Brain microvascular endothelial cell (primary cell): ENCODE measurements around the gene SLFN12L.
"Not testable (repeated sequence)": the region's sequence is repeated elsewhere in the genome, so short reads cannot be mapped to it uniquely, and the experiment has no call there.

ENCODE experiments used
- DNase-seq: peaks from one replicate; pipeline ENCODE4 v3.0.0-alpha.2; 2020
- H3K27ac ChIP-seq: fragments of 250-450 bp; sonication (Bioruptor Pico); 2 replicates; pipeline ENCODE4 v1.5.1; 2020; ENCODE audit warnings: mild to moderate bottlenecking, moderate library complexity
- H3K27me3 ChIP-seq: fragments of 250-450 bp; sonication (Bioruptor Pico); replicated peaks from 2 replicates; pipeline ENCODE4 v1.5.1; 2020; ENCODE audit warnings: mild to moderate bottlenecking
- H3K36me3 ChIP-seq: fragments of 250-450 bp; sonication (Bioruptor Pico); replicated peaks from 2 replicates; pipeline ENCODE4 v1.5.1; 2020; ENCODE audit warnings: mild to moderate bottlenecking
- H3K4me3 ChIP-seq: 2 replicates; pipeline ENCODE4 v1.5.1; 2011; ENCODE audit warnings: low read depth, mild to moderate bottlenecking, control low read depth, low read length, moderate library complexity
- in situ Hi-C: cut with HindIII; loops from 2 replicates; pipeline ENCODE4 v1.10.0; 2017; ENCODE audit warnings: low sequenced_read_pairs, low pct_ligation_motif_present
- TF ChIP-seq, protein P1 (sequence below): IDR thresholded peaks from 2 replicates; pipeline ENCODE4 v1.5.1; 2011; ENCODE audit warnings: low read depth, mild to moderate bottlenecking, moderate library complexity, low read length, control low read depth, inconsistent platforms; ENCODE audit errors: missing control alignments

The SLFN12L gene

DNA sequence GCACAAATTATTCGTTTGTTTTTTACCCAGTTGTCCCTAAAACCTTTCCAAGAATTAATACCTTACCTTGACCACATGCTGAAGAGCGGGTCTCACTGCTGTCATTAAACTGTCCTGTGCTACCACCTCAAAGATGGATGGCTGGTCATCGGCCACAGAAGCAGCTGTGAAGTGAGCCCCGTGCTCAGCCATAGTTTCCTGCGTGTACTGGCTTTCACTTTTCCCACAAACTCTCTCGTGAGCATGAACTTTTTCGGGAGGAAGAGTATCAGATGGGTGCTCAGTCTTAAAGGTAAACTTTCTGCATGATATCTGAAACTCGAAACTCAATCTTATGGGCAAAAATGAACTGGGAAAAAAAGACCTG is 40.3 kb upstream of the SLFN12L start:
- Histone ChIP-seq H3K4me3 (peak overlapping the region; percentile 85), H3K36me3 (peaks cover 10% of the 10 kb centered on the region), H3K27ac (peak overlapping the region; percentile 53), H3K27me3 (no peaks in the 10 kb centered on the region)
- in situ Hi-C loops: no loop called here
- peak; percentile 11 for DNase-seq
- TF ChIP-seq, protein P1, sequence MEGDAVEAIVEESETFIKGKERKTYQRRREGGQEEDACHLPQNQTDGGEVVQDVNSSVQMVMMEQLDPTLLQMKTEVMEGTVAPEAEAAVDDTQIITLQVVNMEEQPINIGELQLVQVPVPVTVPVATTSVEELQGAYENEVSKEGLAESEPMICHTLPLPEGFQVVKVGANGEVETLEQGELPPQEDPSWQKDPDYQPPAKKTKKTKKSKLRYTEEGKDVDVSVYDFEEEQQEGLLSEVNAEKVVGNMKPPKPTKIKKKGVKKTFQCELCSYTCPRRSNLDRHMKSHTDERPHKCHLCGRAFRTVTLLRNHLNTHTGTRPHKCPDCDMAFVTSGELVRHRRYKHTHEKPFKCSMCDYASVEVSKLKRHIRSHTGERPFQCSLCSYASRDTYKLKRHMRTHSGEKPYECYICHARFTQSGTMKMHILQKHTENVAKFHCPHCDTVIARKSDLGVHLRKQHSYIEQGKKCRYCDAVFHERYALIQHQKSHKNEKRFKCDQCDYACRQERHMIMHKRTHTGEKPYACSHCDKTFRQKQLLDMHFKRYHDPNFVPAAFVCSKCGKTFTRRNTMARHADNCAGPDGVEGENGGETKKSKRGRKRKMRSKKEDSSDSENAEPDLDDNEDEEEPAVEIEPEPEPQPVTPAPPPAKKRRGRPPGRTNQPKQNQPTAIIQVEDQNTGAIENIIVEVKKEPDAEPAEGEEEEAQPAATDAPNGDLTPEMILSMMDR: no peak

DNA sequence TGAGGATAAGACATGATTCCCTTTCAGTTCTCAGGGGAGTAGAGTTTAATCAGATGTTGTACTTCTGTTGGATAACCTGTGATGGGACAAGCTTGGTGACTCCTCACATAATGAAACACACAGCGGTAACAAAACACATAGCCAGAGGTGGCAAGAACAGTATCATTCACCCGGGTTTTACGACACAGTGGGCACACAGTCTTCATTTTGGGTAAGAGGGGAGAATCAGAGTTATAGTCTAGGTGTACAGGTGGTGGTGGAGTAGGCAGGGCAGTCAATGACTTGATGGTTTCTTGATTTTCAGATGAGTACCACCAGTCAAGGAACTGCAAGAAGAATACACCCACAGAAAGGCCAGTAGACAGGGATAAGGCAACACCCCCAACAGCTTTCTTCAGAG is 38.3 kb upstream of the SLFN12L start:
- Histone ChIP-seq H3K36me3 (peaks cover 10% of the 10 kb centered on the region), H3K27me3 (no peaks in the 10 kb centered on the region), H3K27ac (no peak overlapping the region), H3K4me3 (no peak overlapping the region)
- in situ Hi-C loops: no loop called here
- TF ChIP-seq, protein P1: no peak
- no peak for DNase-seq

DNA sequence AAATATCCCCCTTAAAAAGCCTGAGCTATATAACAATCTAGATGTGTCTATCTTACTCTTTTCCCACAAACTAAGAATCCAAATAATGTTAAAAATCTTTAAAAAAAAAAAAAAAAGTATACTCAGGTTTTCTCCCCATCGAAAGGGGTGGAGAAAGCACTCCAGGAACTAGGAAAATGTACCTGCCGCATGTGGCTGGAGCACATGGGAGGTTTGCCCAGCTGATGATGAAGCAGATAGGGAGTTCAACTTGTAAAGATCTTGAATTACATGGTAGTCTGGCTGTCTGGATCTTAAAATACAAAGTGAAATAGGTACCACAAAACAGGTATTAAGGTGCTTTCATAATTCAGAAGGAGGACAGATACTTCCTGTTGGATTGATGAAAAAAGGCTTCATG is 31.9 kb upstream of the SLFN12L start:
- Histone ChIP-seq H3K27ac (no peak overlapping the region), H3K27me3 (no peaks in the 10 kb centered on the region), H3K36me3 (no peaks in the 10 kb centered on the region), H3K4me3 (no peak overlapping the region)
- TF ChIP-seq, protein P1: no peak
- DNase-seq: no peak
- in situ Hi-C loops: no loop called here

DNA sequence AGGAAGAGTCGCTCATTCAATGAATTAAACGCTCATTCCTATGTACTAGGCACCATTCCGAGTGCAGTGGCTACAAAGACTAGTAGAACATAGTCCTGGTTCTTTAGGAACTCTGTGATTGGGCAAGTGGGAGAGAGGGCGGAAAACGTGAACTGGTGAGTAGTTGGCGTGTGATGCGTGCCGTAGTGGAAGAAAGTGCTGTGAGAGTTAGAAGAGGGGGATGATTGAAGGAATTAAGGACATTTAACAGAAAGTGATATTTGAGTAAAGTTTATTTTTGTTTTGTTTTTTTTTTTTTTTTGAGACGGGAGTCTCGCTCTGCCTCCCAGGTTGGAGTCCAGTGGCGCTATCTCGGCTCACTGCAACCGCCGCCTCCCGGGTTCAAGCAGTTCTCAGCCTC is 31.1 kb upstream of the SLFN12L start:
- no peaks in the 10 kb centered on the region for H3K36me3 ChIP-seq
- peak overlapping the region; percentile 73 for H3K27ac ChIP-seq
- TF ChIP-seq, protein P1: no peak
- DNase-seq: peak; percentile 44
- in situ Hi-C loops: no loop called here
- no peaks in the 10 kb centered on the region for H3K27me3 ChIP-seq
- peak overlapping the region; percentile 95 for H3K4me3 ChIP-seq

DNA sequence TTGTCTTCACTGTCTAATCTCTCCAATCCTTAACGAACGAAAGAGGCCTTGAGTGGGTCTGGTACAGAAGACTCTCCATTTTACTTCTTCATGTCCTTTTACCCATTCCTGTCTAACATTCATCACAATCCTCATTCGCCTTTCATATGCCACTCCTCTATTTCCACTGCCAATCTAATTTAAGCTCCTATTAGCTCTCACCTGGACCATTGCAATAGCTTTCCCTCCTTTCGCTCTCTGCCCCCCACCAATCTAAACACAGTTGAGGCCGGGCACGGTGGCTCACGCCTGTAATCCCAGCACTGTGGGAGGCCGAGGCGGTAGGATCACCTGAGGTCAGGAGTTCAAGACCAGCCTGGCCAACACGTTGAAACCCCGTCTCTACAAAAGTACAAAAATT is 29.5 kb upstream of the SLFN12L start:
- TF ChIP-seq, protein P1: no peak
- no peak overlapping the region for H3K27ac ChIP-seq
- in situ Hi-C loops: no loop called here
- H3K27me3 ChIP-seq: no peaks in the 10 kb centered on the region
- no peaks in the 10 kb centered on the region for H3K36me3 ChIP-seq
- H3K4me3 ChIP-seq: no peak overlapping the region
- DNase-seq: no peak

DNA sequence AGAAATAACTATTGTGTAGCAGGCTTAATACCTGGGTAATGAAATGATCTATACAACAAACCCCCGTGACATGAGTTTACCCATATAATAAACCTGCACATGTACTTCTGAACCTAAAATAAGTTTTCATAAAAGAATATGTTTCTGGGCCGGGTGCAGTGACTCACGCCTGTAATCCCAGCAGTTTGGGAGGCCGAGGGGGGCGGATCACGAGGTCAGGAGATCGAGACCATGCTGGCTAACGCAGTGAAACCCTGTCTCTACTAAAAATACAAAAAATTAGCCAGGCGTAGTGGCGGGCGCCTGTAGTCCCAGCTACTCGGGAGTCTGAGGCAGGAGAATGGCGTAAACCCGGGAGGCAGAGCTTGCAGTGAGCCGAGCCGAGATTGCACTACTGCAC is 25.7 kb upstream of the SLFN12L start:
- H3K4me3 ChIP-seq, in situ Hi-C loops, DNase-seq, H3K36me3 ChIP-seq, H3K27me3 ChIP-seq, H3K27ac ChIP-seq: not testable (repeated sequence)
